HG03565 (cell line): ENCODE results near the gene TRAPPC12.
A peak's percentile ranks its signal among the peaks of the same experiment; 100 is the strongest.

Source experiments
- ATAC-seq: cut with Tn5 transposase; IDR thresholded peaks from one replicate; pipeline ENCODE4 v1.9.1; 2021; ENCODE audit warnings: mild to moderate bottlenecking, moderate library complexity; ENCODE audit not compliant: unreplicated experiment

The TRAPPC12 gene

GRCh38 chr2:3405876-3406275 is 26.4 kb downstream of the TRAPPC12 start:
- ATAC-seq, result no peak

DNA sequence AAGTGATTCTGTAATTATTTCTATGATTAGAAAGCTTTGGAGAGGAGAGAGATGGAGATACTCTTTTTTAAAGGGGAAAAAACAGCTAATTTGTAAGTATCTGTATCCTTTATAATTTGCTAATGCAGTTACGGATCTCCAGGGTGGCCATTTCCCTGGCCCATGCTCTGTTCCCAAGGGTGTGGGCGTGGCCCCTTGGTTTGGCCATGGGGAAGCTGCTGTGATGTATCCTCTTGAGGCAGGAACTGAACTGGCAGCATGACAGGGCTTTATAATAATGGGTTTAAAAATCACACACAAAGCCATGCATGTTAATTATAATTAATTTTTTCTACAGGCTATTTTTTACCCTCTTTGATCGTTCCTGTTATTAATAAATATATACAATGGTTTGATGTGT is 27.0 kb downstream of the TRAPPC12 start:
- no peak for ATAC-seq

DNA sequence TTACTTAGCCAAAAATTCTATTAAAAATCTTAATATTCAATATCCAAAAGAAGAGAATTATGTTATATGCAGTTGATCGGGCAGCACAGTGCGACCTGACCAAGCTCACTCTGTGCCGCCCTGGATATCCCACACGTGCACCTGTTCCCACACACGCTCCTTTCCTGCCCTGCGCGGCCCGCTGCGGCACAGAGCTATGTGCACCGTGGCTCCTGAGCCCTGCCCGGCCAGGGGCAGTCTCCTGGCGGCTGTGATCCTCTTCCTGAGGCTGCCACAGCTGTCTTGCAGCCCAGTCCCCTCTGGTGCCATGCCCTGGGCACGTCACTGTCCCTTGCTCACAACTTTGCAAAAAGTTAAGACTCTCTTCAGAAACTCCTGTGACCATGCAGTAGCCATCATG is 29.3 kb downstream of the TRAPPC12 start:
- ATAC-seq, result no peak

DNA sequence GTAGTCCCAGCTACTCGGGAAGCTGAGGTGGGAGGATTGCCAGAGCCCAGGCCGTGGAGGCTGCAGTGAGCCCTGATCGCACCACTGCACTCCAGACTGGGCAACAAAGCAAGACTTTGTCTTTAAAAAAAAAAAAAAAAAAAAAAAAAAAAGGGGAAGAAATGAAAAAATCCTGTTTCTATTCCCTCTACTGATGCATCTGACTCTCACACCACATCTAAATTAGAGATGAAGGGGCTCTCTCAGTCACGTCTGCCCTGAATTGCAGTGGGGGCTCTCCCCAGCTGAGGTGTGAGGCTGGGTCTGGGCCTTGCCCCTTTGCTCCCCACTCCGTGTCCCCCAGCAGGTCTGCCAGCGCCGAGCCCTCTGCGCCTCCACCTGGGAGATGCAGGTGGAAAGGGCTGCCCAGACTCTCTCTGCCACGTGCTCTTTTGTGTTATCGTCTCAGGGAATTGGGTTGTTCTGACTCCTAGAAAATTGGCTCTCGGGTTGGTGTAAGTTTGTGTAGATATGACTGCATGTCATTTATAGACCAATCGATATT is 30.2 kb downstream of the TRAPPC12 start:
- no peak for ATAC-seq

DNA sequence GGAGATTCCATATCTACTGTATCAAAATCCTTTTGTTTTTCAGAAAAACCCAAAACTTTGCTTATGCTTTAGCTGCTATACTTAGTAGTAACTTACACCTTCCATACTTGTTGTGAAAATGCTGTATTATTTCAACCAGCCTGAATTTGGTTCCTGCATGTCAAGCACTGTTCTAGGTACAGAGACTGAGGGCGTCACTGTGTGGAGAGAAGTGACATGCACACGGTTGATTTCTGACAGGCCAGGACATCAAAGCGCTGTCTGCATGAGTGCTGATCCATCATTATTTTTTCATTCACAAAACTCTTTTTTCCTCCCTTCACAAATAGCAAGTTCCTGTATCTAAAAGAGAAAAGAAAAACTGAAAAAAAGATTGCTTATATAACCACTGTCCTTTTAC is 31.6 kb downstream of the TRAPPC12 start:
- ATAC-seq, result no peak

DNA sequence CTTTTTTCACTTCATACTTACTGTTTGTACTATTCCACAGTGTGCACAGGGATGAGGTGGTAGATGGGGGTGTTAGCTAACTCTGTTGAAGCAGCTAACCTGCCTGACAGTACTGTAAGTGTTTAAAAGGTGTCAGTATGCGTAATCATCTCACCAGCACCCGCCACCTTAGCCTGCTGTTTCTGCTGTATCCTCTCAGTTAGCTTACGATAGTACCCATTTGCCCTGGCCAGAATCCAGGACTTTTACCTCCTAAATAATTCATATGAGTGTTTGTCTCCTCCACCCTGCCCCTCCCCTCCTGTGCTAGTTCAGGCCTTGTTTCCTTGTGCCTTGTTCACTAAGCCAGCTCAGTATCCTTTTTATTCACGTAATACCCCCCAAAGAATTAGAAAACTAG is 34.2 kb downstream of the TRAPPC12 start:
- ATAC-seq, result no peak

- ATAC-seq, result no peak
Observed at GRCh38 chr2:3414133-3414860, 34.8 kb downstream of the TRAPPC12 start.

DNA sequence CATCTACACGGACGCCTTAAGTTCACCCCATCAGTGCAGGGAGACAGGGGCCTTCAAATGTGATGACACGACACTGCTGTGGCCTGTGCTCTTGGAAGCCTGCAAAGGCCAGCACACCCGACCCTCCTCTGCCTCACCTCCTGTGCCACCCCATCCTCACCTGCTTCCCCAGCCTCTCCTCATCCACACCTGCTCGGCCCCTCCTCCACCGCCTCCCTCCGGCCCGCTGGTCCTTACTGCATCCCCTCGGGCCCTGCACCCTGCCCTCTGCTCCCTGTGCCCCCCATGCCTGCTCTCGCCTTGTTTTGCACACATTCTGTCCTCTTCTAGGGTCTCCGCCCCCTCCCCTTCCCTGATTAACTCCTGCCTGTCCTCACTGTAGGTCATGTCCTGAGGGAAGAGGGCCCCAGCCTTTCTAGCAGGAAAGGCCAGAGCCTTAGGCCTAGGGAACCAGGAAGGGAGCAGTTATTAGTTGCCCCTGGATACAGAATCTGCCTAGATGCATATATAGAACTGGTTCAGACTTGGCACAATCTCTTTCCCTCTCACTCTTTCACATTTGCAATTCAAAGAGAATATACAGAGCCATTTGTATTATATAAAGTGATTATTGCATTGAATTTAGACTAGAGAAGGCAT is 39.4 kb downstream of the TRAPPC12 start:
- no peak for ATAC-seq

DNA sequence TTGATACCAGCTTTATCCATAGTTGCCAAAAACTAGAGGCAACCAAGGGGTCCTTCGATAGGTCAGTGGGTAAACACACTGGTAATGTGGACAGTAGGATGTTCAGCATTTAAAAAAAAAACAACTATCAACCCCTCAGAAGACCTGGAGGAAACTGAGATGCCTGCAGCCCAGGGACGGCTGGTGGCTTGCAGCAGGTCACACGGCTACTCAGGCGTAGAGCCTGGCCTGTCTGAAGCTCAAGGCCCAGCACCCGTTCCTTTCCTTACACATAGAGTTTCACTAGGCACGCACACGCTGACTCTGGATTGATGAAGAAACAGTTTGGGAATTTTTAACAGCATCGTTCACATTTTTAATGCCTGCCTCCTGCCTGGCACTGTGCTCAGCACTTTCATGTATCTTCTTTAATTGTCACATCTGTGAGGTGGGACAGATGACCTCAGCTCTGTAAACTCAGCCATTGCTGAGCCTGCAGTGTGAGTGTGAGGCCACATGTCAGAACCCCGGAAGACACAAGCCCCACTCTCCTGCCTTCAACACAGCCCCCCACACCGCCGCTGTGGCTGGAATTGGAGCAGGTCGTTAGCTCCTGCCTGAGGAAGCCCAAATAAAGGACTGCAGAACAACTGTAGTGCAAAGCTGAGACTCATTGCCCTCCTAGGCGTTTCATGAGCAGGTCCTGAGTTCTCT is 40.7 kb downstream of the TRAPPC12 start:
- no peak for ATAC-seq

DNA sequence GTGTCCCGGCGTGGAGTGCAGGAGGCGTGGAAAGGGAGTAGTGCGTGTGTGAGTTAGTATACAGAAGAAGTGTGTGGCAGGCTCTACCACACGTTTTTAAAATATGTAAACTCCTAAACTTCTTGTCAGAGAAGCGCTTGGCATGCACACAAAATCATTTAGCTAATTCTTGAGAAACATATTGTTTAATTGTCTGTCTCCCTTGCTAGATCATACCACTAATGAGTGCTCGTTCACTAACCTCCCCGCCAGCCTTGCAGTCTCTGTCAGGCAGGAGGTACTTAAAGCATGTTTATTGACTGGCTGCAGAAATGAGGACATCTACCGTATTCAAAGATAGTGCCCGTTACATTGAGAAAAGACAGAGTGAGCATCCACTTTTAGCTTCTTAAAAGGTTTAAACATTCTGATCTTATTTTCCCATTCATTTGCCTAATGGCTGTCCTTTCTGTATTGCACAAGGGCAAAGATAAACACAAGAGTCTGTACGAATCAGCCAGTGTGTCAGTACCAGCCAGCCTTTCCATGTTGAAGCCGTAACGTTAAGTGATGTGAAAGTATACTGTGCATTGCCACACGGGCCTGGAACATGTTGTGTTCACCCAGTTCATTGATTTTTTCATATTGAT is 41.4 kb downstream of the TRAPPC12 start:
- no peak for ATAC-seq

GRCh38 chr2:3421580-3421979 is 42.1 kb downstream of the TRAPPC12 start:
- no peak for ATAC-seq

GRCh38 chr2:3422161-3422779 is 42.8 kb downstream of the TRAPPC12 start:
- ATAC-seq, result no peak

DNA sequence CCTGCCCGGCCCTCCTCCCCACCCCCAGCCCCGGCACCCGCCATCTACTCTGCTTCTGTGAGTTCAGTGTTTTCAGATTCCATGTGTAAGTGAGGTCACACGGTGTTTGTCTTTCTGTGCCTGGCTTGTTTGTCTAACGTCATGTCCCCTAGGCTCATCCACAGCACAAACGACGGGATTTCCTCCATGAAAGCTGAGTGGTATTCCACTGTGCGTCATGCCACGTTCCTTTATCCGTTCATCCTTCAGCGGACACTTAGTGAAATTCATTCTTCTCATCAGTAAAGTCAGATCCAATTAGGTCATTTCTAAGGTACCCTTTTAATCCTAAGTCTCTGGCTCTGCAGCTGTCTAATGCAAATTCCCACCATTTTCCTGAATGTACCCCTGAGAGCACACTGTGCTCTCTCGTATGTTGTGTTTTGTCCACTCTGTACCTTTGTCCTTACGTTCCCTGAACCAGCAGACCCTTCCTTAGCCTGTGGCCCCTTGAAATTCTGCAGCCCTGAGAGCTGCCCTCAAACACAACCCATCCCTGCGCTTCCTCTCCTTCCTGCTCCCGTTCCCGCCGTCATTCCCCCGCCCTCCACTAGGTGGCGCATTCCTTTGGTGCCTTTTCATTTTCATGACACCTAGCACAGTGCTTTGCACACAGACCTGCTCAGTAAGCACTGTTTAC is 44.1 kb downstream of the TRAPPC12 start:
- no peak for ATAC-seq

- no peak for ATAC-seq
Observed at GRCh38 chr2:3424171-3424795, 44.8 kb downstream of the TRAPPC12 start.

DNA sequence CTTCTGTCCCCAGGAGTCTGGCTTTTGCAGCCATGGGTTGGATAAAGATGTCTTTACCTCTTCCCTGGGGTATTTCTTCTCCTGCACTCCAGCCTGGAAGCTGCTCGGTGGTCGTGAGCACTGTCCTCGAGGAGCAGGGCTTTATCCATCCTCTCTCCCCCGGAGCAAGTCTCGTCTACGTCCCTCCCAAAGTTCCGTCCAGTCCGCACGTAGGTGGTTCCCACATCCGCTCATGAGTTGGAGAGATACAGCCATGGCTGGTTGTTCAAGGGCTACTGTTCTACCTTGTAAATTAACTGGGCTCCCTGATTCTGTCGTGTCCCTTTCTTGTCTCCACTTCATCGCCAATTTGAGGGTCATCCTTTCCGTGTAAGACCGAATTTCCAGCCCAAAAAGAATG is 47.1 kb downstream of the TRAPPC12 start:
- ATAC-seq, result no peak

DNA sequence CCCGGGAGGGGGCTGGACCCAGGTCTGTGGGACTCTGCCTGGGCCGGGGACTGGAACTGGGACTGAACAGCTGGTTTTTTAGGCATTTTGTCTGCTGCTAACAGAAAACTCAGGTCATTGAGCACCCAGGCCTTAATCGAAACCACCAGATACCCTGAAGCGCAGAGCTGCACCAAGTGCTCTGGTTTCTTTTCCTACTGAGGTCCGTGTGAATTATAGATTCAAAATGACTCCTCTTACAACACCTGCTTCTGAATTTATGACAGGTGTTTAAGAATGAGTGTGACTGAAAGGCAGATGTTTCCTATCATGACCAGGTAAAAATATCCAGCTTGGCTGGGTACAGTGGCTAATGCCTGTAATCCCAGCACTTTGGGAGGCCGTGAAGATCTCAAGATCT is 47.8 kb downstream of the TRAPPC12 start:
- ATAC-seq, result peak; percentile 88

- ATAC-seq, result no peak
Observed at GRCh38 chr2:3428577-3428976, 49.1 kb downstream of the TRAPPC12 start.

- ATAC-seq, result no peak
Observed at GRCh38 chr2:3429066-3429610, 49.6 kb downstream of the TRAPPC12 start.

DNA sequence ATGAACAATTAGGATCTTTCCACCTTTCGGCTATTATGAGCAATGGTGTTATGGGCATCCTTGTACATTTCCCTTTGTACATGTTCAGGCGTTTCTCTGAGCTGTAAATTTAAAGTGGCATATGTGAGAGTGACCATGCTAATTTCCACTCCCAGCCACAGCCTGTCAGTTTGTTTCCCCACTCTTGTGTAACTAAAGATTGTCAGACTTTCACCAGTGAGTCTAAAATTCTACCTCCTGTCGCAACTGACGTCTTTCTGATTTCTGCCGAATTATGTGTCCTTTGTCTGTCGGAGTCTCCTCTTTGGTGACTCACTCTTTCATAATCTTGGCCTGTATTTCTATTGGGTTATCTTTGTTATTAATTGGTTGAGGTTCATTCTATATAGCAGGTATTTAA is 50.7 kb downstream of the TRAPPC12 start:
- ATAC-seq, result no peak
